H1 (cell line): ENCODE measurements around the gene TMEM245. TPM values are rescaled to one million over a fixed set of nuclear protein-coding genes. Genes with fewer than 3 reads are reported as not detected.

ENCODE experiments used
- CTCF ChIA-PET: fragments of 300-600 bp; sonication (Branson Sonifier 250); formaldehyde crosslinking; loops from one replicate; lab custom pipeline; 2021; ENCODE audit not compliant: partially characterized antibody; lab: Charles Lee
- POLR2A ChIA-PET: fragments of 300-600 bp; sonication (Branson Sonifier 250); formaldehyde crosslinking; loops from one replicate; lab custom pipeline; 2021; ENCODE audit warnings: inconsistent platforms; ENCODE audit not compliant: partially characterized antibody; lab: Charles Lee
- DNase-seq, 2 experiments: peaks; one replicate each; pipeline versions ENCODE4 v3.0.0 to v3.0.0-alpha.2; 2010 to 2022; ENCODE audit warnings: low spot score in 2 of 2, low read depth in 1 of 2, mixed read lengths in 1 of 2
- FAIRE-seq: peaks from 2 replicates; lab custom pipeline; 2011; peaks lifted over from hg19 to GRCh38; lab: Jason Lieb, UNC
- H2AFZ ChIP-seq: 2 replicates; pipeline ENCODE4 v1.8.1; 2012; ENCODE audit warnings: low read length, inconsistent platforms
- H2AK5ac ChIP-seq: 2 replicates; pipeline ENCODE4 v1.6.1; 2013; ENCODE audit warnings: low read depth, low read length
- H2BK120ac ChIP-seq: replicated peaks from 2 replicates; pipeline ENCODE3; 2013; ENCODE audit warnings: low read depth, low read length, inconsistent platforms
- H2BK12ac ChIP-seq: 2 replicates; pipeline ENCODE4 v1.6.1; 2013; ENCODE audit warnings: low read depth, low read length
- H2BK15ac ChIP-seq: 2 replicates; pipeline ENCODE4 v1.6.1; 2013; ENCODE audit warnings: low read length
- H2BK20ac ChIP-seq: 2 replicates; pipeline ENCODE4 v1.6.1; 2013; ENCODE audit warnings: low read length
- H2BK5ac ChIP-seq: 2 replicates; pipeline ENCODE4 v1.6.1; 2013; ENCODE audit warnings: low read depth, low read length
- H3K14ac ChIP-seq: 2 replicates; pipeline ENCODE4 v1.6.1; 2013; ENCODE audit warnings: inconsistent platforms; ENCODE audit not compliant: insufficient read length
- H3K18ac ChIP-seq: 2 replicates; pipeline ENCODE4 v1.6.1; 2013; ENCODE audit warnings: low read length; ENCODE audit errors: extremely low read depth
- H3K23ac ChIP-seq: 2 replicates; pipeline ENCODE4 v1.6.1; 2013; ENCODE audit warnings: inconsistent platforms; ENCODE audit not compliant: insufficient read length
- H3K23me2 ChIP-seq: 2 replicates; pipeline ENCODE4 v1.6.1; 2013; ENCODE audit warnings: low read depth, low read length
- H3K27ac ChIP-seq: 2 replicates; pipeline ENCODE4 v1.6.1; 2011; ENCODE audit warnings: low read depth, low read length, inconsistent platforms
- H3K27me3 ChIP-seq, 4 experiments: replicated peaks in 1 of 4; 1 replicate in 1 of 4; 2 replicates in 3 of 4; pipeline versions ENCODE4 v1.6.1 to v1.8.1; 2011 to 2013; ENCODE audit warnings: low read length in 3 of 4, mild to moderate bottlenecking in 3 of 4, inconsistent platforms in 2 of 4, mixed read lengths in 2 of 4, moderate library complexity in 1 of 4; ENCODE audit not compliant: control insufficient read depth in 3 of 4, insufficient read depth in 3 of 4; ENCODE audit errors: extremely low read depth in 1 of 4
- H3K36me3 ChIP-seq, 4 experiments: 2 replicates each; pipeline versions ENCODE4 v1.6.1 to v1.8.1; 2011 to 2013; ENCODE audit warnings: mild to moderate bottlenecking in 4 of 4, low read length in 3 of 4, moderate library complexity in 2 of 4, control low read depth in 1 of 4, inconsistent platforms in 1 of 4; ENCODE audit not compliant: insufficient read depth in 4 of 4, control insufficient read depth in 2 of 4
- H3K4ac ChIP-seq: replicated peaks from 2 replicates; pipeline ENCODE3; 2013; ENCODE audit warnings: low read length, low read depth, mixed read lengths, inconsistent platforms; ENCODE audit not compliant: insufficient read length
- H3K4me1 ChIP-seq, 4 experiments: replicated peaks in 1 of 4; 1 replicate in 1 of 4; 2 replicates in 3 of 4; pipeline versions ENCODE4 v1.6.1 to v1.8.1; 2011 to 2013; ENCODE audit warnings: low read length in 3 of 4, inconsistent platforms in 2 of 4, mixed read lengths in 1 of 4; ENCODE audit not compliant: insufficient read depth in 4 of 4, control insufficient read depth in 3 of 4
- H3K4me2 ChIP-seq, 2 experiments: 2 replicates each; pipeline versions ENCODE4 v1.6.1 to v1.8.1; 2011 to 2013; ENCODE audit warnings: low read depth in 2 of 2, low read length in 2 of 2, control low read depth in 1 of 2, inconsistent platforms in 1 of 2, mild to moderate bottlenecking in 1 of 2; ENCODE audit not compliant: insufficient read depth in 1 of 2
- H3K4me3 ChIP-seq, 4 experiments: fragments of 200-600, 300-600 bp in 1 of 4; sonication (generic), shearing (Covaris generic), sonication (Bioruptor Twin) in 1 of 4; 2 replicates each; pipeline versions ENCODE4 v1.5.1 to v1.8.1; 2011 to 2016; ENCODE audit warnings: low read length in 4 of 4, low read depth in 3 of 4, control low read depth in 2 of 4, inconsistent platforms in 2 of 4, mild to moderate bottlenecking in 2 of 4, mixed read lengths in 1 of 4, moderate library complexity in 1 of 4; ENCODE audit not compliant: insufficient read depth in 2 of 4; ENCODE audit errors: extremely low read depth in 1 of 4
- H3K56ac ChIP-seq: replicated peaks from 2 replicates; pipeline ENCODE3; 2013; ENCODE audit warnings: low read depth, mild to moderate bottlenecking, mixed read lengths, low read length, inconsistent platforms; ENCODE audit not compliant: insufficient read length
- H3K79me1 ChIP-seq: 2 replicates; pipeline ENCODE4 v1.6.1; 2013; ENCODE audit warnings: low read depth, low read length, control low read depth
- H3K79me2 ChIP-seq, 2 experiments: 2 replicates each; pipeline versions ENCODE4 v1.6.1 to v1.8.1; 2012 to 2013; ENCODE audit warnings: low read length in 2 of 2, mild to moderate bottlenecking in 2 of 2, inconsistent platforms in 1 of 2; ENCODE audit not compliant: insufficient read depth in 2 of 2, control insufficient read depth in 1 of 2
- H3K9ac ChIP-seq, 4 experiments: replicated peaks in 1 of 4; 1 replicate in 1 of 4; 2 replicates in 3 of 4; pipeline versions ENCODE4 v1.6.1 to v1.8.1; 2011 to 2013; ENCODE audit warnings: low read depth in 3 of 4, low read length in 3 of 4, control low read depth in 2 of 4, mild to moderate bottlenecking in 2 of 4, moderate library complexity in 2 of 4, inconsistent platforms in 1 of 4; ENCODE audit errors: extremely low read depth in 1 of 4
- H3K9me3 ChIP-seq, 2 experiments: 2 replicates each; pipeline versions ENCODE4 v1.6.1 to v1.8.1; 2012 to 2013; ENCODE audit warnings: mild to moderate bottlenecking in 2 of 2, moderate library complexity in 2 of 2, control low read depth in 1 of 2, inconsistent platforms in 1 of 2, low read depth in 1 of 2, low read length in 1 of 2, mixed read lengths in 1 of 2; ENCODE audit not compliant: insufficient read depth in 2 of 2
- H4K20me1 ChIP-seq, 2 experiments: replicated peaks in 1 of 2; 2 replicates each; pipeline versions ENCODE3 to v1.8.1; 2011 to 2013; ENCODE audit warnings: inconsistent platforms in 2 of 2, low read length in 2 of 2, mild to moderate bottlenecking in 1 of 2; ENCODE audit not compliant: insufficient read depth in 2 of 2, control insufficient read depth in 1 of 2
- H4K5ac ChIP-seq: 2 replicates; pipeline ENCODE4 v1.6.1; 2013; ENCODE audit warnings: low read length, low read depth, mixed read lengths, inconsistent platforms; ENCODE audit not compliant: insufficient read length
- H4K8ac ChIP-seq: 2 replicates; pipeline ENCODE4 v1.8.0; 2013; ENCODE audit warnings: mild to moderate bottlenecking, moderate library complexity, low read length, inconsistent platforms; ENCODE audit not compliant: insufficient read depth; ENCODE audit errors: extremely low read depth
- H4K91ac ChIP-seq: replicated peaks from 2 replicates; pipeline ENCODE3; 2013; ENCODE audit warnings: low read length, mixed read lengths, inconsistent platforms; ENCODE audit not compliant: insufficient read length
- CEBPB ChIP-seq: IDR thresholded peaks from 2 replicates; pipeline ENCODE4 v1.6.1; 2012; ENCODE audit warnings: low read depth, low read length
- E2F6 ChIP-seq: IDR thresholded peaks from 2 replicates; pipeline ENCODE4 v1.6.1; 2012; ENCODE audit warnings: inconsistent platforms
- EGR1 ChIP-seq: IDR thresholded peaks from 2 replicates; pipeline ENCODE4 v1.6.1; 2011; ENCODE audit warnings: low read depth, low read length, borderline replicate concordance
- FOSL1 ChIP-seq: IDR thresholded peaks from 2 replicates; pipeline ENCODE4 v1.6.1; 2011; ENCODE audit warnings: mild to moderate bottlenecking, low read depth, low read length, moderate library complexity; ENCODE audit not compliant: insufficient read depth
- JUN ChIP-seq: IDR thresholded peaks from 2 replicates; pipeline ENCODE4 v1.6.1; 2011; ENCODE audit warnings: low read depth, mild to moderate bottlenecking, improper control_type of control experiment, low read length
- NRF1 ChIP-seq: IDR thresholded peaks from 2 replicates; pipeline ENCODE4 v1.6.1; 2011; ENCODE audit warnings: mild to moderate bottlenecking, low read depth, low read length, improper control_type of control experiment
- POLR2AphosphoS5 ChIP-seq: IDR thresholded peaks from 2 replicates; pipeline ENCODE4 v1.6.1; 2011; ENCODE audit warnings: low read depth, low read length
- RBBP5 ChIP-seq: IDR thresholded peaks from 2 replicates; pipeline ENCODE4 v1.7.1; 2012; ENCODE audit warnings: low read depth, mild to moderate bottlenecking, inconsistent platforms, low read length, moderate library complexity, borderline replicate concordance
- RFX5 ChIP-seq: IDR thresholded peaks from 2 replicates; pipeline ENCODE4 v1.6.1; 2011; ENCODE audit warnings: low read depth, low read length, improper control_type of control experiment, borderline replicate concordance
- RXRA ChIP-seq: IDR thresholded peaks from 2 replicates; pipeline ENCODE4 v1.6.1; 2011; ENCODE audit warnings: low read depth, mild to moderate bottlenecking, low read length, moderate library complexity; ENCODE audit not compliant: insufficient read depth
- SP1 ChIP-seq: IDR thresholded peaks from 2 replicates; pipeline ENCODE4 v1.6.1; 2011; ENCODE audit warnings: low read depth, low read length
- TAF7 ChIP-seq: optimal IDR thresholded peaks from 2 replicates; pipeline ENCODE3; 2011; ENCODE audit warnings: low read depth, mild to moderate bottlenecking, inconsistent platforms, low read length, moderate library complexity, borderline replicate concordance
- TCF12 ChIP-seq: IDR thresholded peaks from 2 replicates; pipeline ENCODE4 v1.6.1; 2011; ENCODE audit warnings: low read depth, mild to moderate bottlenecking, low read length
- polyA plus RNA-seq, 7 experiments: library from polyadenylated mRNA; depleted of rRNA in 3 of 7; stranded (reverse) in 5 of 7; unstranded in 2 of 7; fragments of >200 nt in 5 of 7; fragments of 200-250 nt in 2 of 7; gene quantifications; 1 replicate in 5 of 7; 2 replicates in 1 of 7; 4 replicates in 1 of 7; pipeline versions ENCODE4 v1.2.1 to v1.2.3, GENCODE V29; 2011 to 2013; ENCODE audit warnings: missing spikeins in 2 of 7, mixed read lengths in 2 of 7
- total RNA-seq: library from RNA; stranded (reverse); fragmentation: NEBNext Ultra II Directional; extraction: Animal tissue kit (Norgen Biotek cat#: 25700); gene quantifications from 2 replicates; pipeline ENCODE4 v1.2.1, GENCODE V29; 2021
- TF ChIP-seq, protein P1 (sequence below): IDR thresholded peaks from 2 replicates; pipeline ENCODE4 v1.6.1; 2011; ENCODE audit warnings: low read length, improper control_type of control experiment

TMEM245 gene
- total and polyA plus RNA-seq, 2 of the 8 experiments (the other 6 are each of a cell fraction or from before 2014, with no cell fraction given): 44.3 to 45.8 TPM

DNA sequence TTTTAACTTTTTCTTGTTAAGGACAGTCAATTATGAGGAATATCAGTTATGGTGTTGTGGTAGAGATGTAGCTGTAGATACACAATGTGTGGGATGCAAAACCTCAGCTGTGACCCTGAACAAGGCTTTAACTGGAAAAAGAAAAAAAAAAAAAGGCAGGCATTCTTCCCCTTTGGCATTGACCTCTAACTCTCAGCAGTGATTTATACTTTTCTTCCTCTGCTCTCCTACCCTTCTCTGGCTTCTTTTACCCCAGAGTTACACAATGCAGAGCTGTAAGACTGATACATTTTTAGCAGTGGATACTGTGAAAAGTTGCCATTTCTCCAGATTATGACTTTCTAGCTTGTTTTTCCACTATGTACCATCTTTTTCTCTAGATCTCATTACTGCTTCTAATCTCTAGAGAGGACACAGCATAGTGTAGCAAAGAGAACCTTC, 108.5 kb downstream of the TMEM245 start:
- H3K23me2 ChIP-seq: peaks cover 4% of the 10 kb centered on the region
- no peak overlapping the region for H3K4me3 ChIP-seq
- no peak overlapping the region for H2BK5ac ChIP-seq
- H4K8ac ChIP-seq: no peak overlapping the region
- H4K91ac ChIP-seq: no peak overlapping the region
- no peak overlapping the region for H3K9ac ChIP-seq
- H3K18ac ChIP-seq: no peak overlapping the region
- no peak overlapping the region for H2BK12ac ChIP-seq
- H3K23ac ChIP-seq: no peak overlapping the region
- H3K36me3 ChIP-seq: no peaks in the 10 kb centered on the region
- no peak for FAIRE-seq
- H3K4ac ChIP-seq: no peak overlapping the region
- no peak overlapping the region for H2BK120ac ChIP-seq
- TF ChIP-seq TAF7: no peak
- no peak for TF ChIP-seq JUN
- no peak for TF ChIP-seq TCF12
- no peak for TF ChIP-seq EGR1
- no peak for TF ChIP-seq RBBP5
- TF ChIP-seq E2F6: no peak
- no peak for TF ChIP-seq SP1
- TF ChIP-seq CEBPB: no peak
- no peak for TF ChIP-seq POLR2AphosphoS5
- no peak for TF ChIP-seq RXRA
- TF ChIP-seq, protein P1, sequence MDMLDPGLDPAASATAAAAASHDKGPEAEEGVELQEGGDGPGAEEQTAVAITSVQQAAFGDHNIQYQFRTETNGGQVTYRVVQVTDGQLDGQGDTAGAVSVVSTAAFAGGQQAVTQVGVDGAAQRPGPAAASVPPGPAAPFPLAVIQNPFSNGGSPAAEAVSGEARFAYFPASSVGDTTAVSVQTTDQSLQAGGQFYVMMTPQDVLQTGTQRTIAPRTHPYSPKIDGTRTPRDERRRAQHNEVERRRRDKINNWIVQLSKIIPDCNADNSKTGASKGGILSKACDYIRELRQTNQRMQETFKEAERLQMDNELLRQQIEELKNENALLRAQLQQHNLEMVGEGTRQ: no peak
- TF ChIP-seq NRF1: no peak
- no peak for TF ChIP-seq RFX5
- TF ChIP-seq FOSL1: no peak
- H4K5ac ChIP-seq: no peak overlapping the region
- H3K79me1 ChIP-seq: no peaks in the 10 kb centered on the region
- no peak overlapping the region for H2AFZ ChIP-seq
- peaks cover 0 to 6% (median 2%) of the 10 kb centered on the region in 4 experiments; a peak in 5 of 7 replicates for H3K4me1 ChIP-seq
- no peak overlapping the region for H3K27ac ChIP-seq
- H4K20me1 ChIP-seq: peaks cover 6 to 9% of the 10 kb centered on the region in 2 experiments
- peak overlapping the region in 1 of 2 experiments; percentile 78; a peak in 1 of 4 replicates for H3K4me2 ChIP-seq
- H3K14ac ChIP-seq: no peak overlapping the region
- ChIA-PET POLR2A (interaction anchor here (0.6 kb wide), 1 partner anchor 40 kb away, joined by 3 read pairs; no protein-coding TSS in a partner anchor), CTCF (interaction anchor here (1.2 to 1.6 kb wide), 2 partner anchors 12 to 57 kb away, joined by 3 to 4 read pairs; no protein-coding TSS in a partner anchor)
- H3K56ac ChIP-seq: no peak overlapping the region
- no peak overlapping the region for H2BK20ac ChIP-seq
- no peak for DNase-seq
- no peak overlapping the region for H2BK15ac ChIP-seq
- peaks cover 0 to 47% of the 10 kb centered on the region in 2 experiments; a peak in 2 of 4 replicates for H3K79me2 ChIP-seq
- H3K27me3 ChIP-seq: peaks cover 0 to 5% (median 2%) of the 10 kb centered on the region in 4 experiments; a peak in 1 of 7 replicates
- no peak overlapping the region for H2AK5ac ChIP-seq
- H3K9me3 ChIP-seq: no peaks in the 10 kb centered on the region
